Gastrocnemius medialis (tissue), 4 donors: ENCODE data around the gene ARPC5L.

Experiments used
- POLR2A ChIP-seq, 2 donors: fragments of 450-650 bp; IDR thresholded peaks; one replicate each; pipeline ENCODE4 v1.6.1; 2017; ENCODE audit warnings: antibody characterized with exemption in 2 of 2, mild to moderate bottlenecking in 2 of 2, moderate library complexity in 2 of 2
- TF ChIP-seq, protein P1 (sequence below), 5 experiments: fragments of 450-650 bp in 3 of 5; fragments of 200-600 bp in 2 of 5; sonication (generic) in 2 of 5; IDR thresholded peaks in 4 of 5; conservative IDR thresholded peaks in 1 of 5; 1 replicate in 4 of 5; 2 replicates in 1 of 5; pipeline ENCODE4 v1.5.1; 2016 to 2019; ENCODE audit warnings: antibody characterized with exemption in 5 of 5, mild to moderate bottlenecking in 3 of 5, moderate library complexity in 3 of 5

DNA sequence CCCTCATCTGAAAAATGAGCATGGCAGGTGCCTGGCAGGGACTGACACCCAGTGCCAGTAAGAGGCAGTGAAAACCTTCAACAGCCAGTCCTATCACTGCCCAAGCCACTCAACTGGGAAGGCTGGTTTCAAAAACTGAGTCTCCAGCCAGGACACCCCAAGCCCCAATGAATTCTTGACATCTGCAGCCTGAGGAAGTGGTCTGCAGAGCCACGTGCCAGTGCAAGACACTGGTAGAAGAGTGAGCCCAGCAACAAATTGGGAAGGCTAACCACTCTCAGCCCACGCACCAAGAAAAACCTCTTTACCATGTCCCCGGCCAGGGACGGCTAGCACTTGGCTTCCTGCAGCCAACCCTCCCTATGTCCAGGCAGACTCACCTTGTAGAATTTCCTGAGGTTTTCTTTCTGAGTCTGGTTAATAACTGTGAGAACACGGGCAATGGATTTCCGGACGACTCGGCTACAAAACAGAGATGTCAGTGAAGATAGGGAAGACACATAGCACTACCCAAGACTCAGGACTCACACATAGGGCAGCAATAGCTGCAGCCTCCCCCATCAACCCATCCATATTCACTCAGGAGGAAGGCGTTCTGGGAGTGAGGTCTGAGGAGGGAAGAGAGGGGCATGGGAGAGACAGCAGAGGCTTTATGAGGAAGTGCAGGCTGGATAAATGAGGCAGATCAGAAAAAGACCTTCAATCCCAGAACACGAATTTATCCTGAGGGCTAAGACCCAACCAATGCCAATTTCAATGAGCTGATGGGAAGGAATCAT, 1.9 kb upstream of the ARPC5L start:
- TF ChIP-seq, protein P1, sequence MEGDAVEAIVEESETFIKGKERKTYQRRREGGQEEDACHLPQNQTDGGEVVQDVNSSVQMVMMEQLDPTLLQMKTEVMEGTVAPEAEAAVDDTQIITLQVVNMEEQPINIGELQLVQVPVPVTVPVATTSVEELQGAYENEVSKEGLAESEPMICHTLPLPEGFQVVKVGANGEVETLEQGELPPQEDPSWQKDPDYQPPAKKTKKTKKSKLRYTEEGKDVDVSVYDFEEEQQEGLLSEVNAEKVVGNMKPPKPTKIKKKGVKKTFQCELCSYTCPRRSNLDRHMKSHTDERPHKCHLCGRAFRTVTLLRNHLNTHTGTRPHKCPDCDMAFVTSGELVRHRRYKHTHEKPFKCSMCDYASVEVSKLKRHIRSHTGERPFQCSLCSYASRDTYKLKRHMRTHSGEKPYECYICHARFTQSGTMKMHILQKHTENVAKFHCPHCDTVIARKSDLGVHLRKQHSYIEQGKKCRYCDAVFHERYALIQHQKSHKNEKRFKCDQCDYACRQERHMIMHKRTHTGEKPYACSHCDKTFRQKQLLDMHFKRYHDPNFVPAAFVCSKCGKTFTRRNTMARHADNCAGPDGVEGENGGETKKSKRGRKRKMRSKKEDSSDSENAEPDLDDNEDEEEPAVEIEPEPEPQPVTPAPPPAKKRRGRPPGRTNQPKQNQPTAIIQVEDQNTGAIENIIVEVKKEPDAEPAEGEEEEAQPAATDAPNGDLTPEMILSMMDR (IDR thresholded peaks at IDR 0.05 in 4 of 5, conservative IDR thresholded peaks at IDR 0.05 in 1 of 5) = no peak
- no peak for TF ChIP-seq POLR2A (IDR thresholded peaks at IDR 0.05)
